Activated CD8-positive, alpha-beta memory T cell treated with anti-CD3 and anti-CD28 coated beads, Interleukin-2, amount 50 U/mL, for 48 hours (primary cell): ENCODE data around the gene ETHE1.

Source experiments
- DNase-seq: peaks from one replicate; pipeline ENCODE4 v3.0.0-alpha.2; 2020

ETHE1 gene

DNA sequence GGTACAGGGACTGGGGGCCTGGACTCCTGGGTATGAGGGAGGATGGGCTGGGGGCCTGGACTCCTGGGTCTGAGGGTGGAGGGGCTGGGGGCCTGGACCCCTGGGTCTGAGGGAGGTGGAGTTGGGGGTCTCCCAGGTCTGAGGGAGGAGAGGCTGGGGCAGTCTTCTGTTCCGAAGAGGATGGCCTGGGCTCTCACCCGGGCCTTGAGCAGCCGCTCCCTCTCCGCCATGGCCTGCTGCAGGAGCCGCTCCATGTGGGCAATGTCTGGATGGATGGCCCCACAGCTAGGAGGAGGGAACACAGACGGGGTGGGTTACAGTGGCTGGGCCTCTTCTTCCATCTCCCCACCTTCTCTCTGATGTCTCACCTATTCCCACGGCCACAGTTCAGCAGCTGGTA is 40.6 kb downstream of the ETHE1 start:
- DNase-seq = no peak

DNA sequence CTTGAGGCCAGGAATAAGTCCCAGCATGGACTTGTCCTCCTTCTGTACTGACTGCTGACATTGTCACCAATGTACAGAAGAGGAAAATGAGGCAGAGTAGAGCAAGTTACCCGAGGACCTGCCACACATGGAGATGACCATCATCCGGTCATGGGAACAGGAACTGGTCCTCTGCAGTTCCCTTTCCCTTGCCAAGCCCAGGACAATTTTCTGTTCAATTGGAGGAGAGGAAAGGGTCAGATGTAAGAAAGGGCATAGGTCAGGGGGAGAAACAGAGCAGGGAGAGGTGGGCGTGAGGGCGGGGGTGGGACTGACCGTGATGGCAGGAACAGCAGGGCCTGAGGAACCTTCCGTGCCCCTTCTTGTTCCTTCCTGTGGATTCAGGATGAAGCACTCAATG is 41.0 kb downstream of the ETHE1 start:
- DNase-seq = no peak

DNA sequence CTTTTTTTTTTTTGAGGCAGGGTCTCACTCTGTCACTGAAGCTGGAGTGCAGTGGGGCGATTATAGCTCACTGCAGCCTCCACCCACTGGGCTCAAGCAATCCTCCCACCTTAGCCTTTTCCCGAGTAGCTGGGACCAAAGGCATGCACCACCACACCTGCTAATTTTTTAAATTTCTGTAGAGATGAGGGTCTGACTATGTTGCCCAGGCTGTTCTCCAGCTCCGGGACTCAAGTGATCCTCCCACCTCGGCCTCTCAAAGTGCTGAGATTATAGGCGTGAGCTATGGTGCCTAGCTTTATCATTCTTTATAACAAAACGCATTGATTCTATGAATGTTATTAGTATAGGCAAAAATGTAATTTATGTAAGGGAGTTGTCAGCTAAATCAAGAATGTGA is 43.7 kb downstream of the ETHE1 start:
- DNase-seq = no peak

DNA sequence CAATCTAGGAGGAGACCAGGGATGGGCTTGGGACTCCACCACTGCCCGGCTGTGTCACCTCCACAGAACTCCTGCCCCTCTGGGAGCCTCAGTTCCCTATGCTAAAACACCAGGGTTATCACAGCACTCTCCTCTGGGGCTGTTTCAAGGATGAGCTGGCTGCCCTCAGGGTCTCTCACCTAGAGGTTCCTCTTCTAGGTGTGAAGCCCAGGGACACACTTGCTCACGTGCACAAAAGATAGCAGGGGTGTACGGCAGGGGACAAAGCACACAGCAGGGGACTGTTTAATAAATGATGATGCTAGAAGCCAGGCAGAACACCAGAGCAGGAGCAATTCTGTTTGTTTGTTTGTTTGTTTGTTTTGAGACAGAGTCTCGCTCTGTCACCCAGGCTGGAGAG is 44.8 kb downstream of the ETHE1 start:
- no peak for DNase-seq

DNA sequence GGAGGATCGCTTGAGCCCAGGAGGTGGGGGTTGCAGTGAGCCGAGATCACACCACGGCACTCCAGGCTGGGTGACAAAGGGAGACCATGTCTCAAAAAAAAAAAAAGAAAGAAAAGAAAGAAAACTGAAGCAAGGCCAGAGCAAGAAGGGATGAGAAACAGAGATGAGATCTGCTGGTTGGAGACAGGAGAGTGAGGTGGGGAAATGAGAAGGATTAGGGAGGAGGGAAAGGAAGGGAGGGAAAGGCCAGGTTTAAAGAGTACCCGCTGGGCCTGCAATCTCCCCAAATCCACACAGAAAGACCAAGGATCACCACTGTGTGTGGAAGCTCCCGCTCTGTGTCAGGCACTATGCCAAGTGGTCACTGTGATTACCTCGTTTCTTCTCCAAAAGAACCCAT is 45.3 kb downstream of the ETHE1 start:
- no peak for DNase-seq

DNA sequence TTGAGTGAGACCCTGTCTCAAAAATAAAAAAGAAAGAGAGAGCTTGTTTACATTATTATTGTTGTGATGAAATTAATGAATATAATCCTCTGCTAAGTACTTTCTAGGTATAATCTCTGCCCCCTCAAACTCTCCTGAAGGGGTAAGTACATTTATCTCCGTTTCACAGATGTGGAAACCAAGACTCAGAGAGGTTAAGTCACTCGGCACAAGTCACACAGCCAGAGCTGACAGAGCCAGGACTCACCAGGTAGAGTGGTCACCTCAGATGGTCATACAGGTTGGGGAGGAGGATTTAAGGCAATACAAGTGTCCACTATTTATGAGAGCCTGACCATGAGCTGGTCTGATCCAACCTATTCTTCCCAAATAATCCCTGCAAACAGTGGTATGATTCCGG is 46.4 kb downstream of the ETHE1 start:
- no peak for DNase-seq

DNA sequence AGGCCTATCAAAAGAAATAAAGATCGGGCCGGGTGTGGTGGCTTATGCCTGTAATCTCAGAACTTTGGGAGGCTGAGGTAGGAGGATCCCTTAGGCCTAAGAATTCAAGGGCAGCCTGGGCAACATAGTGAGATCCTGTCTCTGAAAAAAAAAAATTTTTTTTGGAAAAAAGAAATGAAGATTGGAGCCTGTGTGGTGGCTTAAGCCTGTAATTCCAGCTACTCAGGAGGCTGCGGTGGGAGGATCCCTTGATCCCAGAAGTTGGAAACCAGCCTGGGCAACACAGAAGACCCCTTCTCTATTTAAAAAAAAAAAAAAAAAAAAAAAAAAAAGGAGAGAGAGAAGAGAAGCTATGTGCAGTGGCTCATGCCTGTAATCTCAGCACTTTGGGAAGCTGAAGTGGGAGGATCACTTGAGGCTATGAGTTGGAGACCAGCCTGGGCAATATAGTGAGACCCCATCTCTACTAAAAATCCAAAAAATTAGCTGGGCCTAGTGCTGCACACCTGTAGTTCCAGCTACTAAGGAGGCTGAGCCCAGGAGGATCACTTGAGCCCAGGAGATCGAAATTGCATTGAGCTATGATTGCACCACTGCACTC is 46.9 kb downstream of the ETHE1 start:
- no peak for DNase-seq

DNA sequence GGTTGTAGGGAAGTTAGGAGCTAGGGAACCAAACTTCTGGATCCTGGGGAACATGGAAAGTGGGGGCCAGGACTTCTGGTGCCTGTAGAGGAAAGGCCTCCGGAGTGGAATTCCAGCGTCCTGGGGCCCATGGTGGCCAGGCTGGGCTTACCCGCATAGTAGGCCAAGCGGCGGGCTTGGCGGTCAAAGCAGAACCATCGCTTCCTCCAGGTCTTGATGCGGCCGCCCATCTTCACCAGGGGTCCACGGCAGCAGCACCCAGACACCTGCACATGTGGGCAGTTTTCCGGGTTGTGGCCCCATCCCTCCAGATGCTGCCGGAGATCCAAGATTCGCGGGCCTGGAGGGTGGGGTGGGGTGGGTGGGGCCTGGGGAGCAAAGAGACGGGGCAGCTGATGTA is 47.8 kb downstream of the ETHE1 start:
- DNase-seq = no peak

DNA sequence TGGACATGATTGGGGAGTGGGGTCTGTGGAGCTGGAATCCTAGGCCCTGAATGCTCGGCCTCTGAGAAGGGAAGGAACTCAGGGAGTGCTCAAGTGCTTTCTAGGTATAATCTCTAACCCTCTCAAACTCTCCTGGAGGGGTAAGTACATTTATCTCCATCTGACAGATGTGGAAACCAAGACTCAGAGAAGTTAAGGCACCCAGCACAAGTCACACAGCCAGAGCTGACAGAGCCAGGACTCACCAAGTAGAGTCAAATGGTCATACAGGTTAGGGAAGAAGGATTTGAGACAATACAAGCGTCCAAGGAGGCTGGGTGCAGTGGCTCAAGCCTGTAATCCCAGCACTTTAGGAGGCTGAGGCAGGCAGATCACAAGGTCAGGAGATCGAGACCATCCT is 48.7 kb downstream of the ETHE1 start:
- no peak for DNase-seq

DNA sequence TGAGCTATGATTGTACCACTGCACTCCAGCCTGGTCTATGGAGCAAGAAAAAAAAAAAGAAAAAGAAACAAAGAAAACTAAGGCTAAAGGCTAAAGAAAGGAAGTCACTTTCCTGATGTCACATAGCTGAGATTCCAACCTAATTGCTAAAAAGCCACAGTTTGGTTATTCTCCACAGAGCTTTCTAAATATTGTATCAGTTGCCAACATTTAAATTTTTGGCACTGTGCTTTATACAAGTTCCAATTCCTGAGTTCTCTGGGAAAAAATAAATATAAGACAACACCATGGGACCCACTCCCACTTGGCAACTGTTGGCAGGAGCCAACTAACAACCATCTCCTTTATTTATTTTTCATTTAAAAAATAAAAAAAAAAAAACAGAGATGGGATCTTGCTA is 50.4 kb downstream of the ETHE1 start:
- no peak for DNase-seq

DNA sequence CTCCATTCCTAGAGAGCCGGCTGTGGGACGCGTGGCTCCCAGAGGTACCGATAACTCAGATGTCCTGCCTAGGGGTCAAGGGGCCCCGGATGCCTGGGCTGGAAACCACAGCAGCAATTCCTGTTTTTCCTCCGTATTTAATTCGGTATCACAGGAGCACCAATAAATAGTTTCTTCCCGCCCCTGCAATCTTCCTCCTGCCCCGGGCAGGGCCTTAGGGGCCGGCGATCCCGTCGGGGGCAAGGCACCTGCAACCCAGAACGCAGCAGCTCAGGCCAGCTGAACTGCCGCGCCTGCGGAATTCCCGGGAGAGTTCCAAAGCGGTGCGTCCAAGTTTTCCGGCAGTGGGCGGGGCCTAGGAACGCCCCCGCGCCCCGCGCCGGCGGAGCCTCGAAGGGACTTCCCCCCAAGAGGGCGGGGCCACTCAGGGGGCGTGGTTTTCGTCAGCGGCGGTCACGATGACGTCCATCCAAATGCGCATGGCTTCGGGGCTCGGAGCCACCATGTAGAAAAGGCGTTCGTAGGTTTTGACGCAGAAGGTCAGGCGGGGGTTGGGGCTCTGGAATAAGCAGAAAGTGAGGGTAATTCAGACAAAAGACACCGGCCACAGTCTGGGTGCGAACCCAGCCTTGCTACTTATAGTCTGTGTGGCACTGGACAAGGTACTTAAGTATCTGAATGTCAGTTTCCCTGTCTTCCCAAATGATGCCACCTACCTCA is 51.9 kb downstream of the ETHE1 start:
- peak; percentile 99 for DNase-seq

DNA sequence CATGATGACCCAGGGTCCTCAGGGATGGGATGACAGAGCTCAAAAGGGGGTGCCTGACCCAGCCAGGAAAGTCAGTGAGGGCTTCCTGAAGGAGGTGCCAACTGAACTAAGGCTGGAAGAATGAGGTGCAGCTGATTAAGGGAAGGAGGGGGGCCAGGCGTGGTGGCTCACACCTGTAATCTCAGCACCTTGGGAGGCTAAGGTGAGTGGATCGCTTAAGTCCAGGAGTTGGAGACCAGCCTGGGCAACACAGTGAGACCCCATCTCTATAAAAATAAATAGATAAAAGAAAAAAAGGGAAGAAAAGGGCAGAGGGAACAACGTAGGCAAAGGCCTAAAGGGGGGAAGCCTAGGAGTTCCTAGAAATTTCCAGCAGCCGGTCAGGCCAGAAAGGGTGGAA is 52.5 kb downstream of the ETHE1 start:
- no peak for DNase-seq

DNA sequence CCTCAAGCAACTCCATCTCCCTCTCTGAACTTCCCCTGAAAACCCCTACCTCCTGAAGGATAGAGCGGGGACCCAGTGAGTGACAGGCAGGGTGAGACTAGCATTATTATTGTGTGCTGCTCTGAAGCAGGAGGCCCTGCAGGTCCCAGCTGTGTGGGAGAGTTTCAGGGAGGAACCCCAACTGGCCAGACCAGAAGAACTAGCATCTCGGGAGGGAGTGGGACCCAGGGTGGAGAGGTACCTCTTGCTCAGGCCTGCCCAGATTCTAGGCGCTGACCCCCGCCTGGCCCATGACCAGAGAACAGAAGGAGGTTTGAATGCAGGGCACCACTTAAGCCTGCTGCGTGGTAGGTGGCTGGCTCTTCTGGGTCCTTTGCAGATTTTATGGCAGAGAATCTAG is 55.9 kb downstream of the ETHE1 start:
- DNase-seq = no peak

DNA sequence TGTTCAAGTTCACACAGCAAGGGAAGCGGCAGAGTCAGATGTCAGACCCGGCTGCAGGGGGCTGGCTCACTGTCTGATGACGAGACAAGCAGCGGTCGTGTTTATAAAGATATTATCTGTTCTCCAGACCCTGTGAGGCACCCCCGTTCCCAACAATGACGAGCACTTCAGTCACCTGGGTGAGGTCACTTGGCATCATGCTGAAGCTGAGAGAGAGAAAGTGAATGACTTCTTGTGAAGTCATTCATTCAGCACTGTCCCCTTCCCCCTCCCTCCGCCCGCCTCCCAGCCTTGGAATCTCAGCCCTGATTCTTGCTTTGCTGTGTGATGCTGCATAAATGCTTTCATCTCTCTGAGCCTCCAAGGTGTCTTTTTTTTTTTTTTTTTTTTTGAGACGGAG is 56.7 kb downstream of the ETHE1 start:
- DNase-seq = peak; percentile 66

DNA sequence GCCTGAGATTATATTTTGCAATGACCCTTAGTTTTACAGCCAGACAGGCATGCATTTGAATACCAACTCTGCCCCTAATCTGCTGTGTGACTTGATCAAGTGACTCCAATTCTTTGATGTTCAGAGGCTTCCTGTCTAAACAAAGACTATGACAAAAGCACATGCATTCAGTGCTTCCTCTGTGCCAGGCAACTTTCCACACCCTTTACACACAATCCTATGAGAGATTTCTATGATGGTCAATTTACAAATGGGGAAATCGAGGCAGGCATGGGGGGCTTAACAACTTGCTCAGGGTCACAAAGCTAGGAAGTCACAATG is 57.9 kb downstream of the ETHE1 start:
- DNase-seq = no peak

DNA sequence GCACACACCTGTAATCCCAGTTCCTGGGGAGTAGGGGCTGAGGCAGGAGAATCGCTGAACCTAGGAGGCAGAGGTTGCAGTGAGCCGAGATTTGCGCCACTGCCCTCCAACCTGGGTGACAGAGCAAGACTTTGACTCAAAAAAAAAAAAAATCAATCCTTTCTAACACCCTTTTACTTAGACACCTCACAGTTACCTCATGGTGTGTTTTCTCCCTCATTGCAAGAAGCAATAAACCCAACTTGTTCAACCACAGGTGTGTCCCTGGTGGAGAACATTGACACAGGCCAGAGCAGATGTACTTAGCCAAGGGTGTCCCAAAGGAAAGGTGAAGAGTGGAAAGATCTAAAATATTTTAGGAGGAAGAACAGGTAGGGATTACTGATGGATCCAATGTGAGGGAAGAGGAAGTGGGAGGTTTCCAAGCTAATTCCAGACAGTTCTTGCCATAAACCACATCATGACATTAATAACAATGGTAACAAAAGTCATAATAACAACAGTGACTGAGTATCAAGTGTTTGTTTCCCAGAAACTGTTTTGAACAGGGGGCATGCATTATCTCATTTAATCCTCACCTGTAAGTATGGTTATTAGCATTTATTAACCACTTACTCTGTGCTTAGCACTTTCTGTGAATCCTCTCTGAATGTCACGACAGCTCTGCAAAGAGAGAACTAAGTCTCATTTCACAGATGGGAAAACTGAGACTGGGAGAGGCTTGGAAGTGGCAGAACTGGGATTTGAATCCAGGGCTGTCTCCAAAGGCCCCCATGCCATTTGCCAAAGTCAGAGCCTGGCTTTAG is 58.4 kb downstream of the ETHE1 start:
- no peak for DNase-seq

DNA sequence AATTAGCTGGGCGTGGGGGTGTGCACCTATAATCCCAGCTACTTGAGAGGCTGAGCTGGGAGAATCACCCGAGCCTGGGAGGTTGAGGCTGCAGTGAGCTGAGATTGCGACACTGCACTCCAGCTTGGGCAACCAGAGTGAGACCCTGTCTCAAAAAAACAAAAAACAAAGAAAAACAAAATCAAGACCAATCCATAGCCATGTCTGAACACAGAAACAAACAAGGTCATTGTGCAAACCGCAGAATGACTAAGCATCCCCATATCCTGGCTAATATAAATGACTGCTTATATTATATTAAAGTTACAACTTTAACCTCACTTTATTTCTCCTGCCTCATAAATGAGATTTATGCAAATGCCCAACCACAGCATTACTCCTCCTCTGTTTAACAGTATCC is 59.3 kb downstream of the ETHE1 start:
- no peak for DNase-seq

DNA sequence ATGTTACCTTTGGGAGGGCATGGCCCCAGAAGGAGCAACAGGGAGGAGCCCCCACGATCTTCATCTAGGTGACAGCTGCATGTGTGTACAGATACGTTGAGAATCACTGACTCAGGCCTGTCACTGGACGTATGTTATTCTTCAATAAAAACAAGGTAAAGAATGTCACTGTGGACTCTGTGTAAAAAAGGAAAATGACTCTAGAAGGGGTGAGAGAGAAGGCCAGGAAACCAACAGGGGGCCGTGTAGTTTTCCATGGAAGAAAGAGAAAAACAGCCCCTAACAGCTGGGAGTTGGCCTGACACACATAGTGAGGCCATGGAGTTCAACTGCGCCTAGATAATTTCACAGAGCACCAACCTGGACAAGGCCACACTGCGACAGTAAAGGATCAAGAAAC is 59.7 kb downstream of the ETHE1 start:
- no peak for DNase-seq

DNA sequence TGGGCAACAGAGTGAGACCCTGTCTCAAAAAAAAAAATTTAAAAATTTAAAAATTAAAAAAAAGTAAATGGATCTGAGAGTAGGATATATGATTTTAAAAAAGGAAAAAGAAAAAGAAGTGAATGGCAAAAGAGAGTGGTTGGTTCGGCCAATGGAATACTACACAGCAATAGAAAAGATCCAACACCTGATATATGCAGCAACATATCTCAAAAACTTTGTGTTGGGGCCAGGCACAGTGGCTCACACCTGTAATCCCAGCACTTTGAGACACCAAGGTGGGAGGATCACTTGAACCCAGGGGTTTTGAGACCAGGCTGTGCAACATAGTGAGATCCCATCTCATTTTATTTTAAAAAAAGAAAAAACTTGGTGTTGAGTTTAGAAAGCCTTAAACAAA is 60.2 kb downstream of the ETHE1 start:
- no peak for DNase-seq

DNA sequence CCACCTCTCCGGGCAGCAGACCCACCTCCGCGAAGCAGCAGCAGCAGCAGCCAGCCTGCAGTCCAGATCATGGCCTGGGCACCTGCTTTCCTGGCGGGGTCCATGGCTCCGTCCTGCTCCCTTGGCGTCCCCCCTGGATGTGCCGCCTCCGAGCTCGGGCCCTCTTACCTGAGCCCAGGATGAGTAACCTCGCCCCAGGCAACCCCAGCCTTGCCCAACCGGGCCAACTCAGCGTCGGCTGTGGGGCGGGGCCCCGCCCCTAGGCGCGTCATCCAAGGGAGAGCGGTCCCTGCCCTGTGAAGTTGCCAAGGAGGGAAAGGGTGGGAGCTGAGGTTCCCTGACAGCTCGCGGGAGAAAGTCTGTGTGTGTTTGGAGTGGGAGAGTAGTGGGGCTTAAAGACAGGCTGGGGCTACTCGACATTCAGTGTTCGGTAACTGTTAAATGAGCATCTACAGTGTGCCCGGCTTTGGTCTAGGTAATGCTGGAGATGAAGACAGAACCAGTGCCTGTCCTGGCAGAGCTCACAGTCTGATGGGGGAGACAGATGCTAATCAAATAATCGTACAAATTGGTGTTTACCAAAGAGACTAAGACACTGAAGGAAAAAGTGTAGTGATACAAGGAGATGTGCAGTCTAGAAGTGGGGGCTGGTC is 61.4 kb downstream of the ETHE1 start, which contains the start of gene LYPD3:
TSS of gene LYPD3 (minus strand) at position 141 of the 653 bp plus-strand sequence. CDS start at position 104, 37 bp downstream.
- DNase-seq = peak; percentile 62

DNA sequence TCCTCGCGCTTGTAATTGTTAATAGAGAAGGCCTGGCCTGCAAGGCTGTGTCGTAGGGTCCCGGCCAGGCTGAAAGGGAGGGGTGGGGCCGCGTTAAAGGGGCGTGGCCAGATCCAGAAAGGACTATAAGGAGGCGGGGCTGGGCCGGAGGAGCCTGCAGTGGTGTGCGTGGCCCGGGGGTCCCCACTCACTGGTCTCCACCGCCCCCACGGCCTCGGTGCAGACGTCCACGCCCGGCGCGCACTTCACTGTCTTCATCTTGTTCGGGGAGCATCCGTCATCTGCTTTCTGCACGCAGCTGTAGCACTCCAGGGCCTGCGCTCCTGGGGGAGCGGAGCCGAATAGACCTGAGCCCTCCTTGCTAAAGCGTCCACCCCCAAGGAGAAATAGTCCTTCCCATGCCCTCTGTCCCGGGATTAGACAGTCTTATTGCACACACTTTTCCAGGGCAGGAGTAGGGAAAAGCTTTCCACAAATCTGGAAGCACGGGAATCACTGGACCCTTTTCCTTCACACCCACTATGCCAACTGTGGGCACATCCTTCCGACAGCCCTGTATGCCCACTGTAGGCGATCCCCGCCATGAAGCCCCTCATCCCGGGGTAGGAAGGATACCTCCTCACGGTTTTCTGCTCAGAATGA is 62.7 kb downstream of the ETHE1 start:
- peak; percentile 89 for DNase-seq

DNA sequence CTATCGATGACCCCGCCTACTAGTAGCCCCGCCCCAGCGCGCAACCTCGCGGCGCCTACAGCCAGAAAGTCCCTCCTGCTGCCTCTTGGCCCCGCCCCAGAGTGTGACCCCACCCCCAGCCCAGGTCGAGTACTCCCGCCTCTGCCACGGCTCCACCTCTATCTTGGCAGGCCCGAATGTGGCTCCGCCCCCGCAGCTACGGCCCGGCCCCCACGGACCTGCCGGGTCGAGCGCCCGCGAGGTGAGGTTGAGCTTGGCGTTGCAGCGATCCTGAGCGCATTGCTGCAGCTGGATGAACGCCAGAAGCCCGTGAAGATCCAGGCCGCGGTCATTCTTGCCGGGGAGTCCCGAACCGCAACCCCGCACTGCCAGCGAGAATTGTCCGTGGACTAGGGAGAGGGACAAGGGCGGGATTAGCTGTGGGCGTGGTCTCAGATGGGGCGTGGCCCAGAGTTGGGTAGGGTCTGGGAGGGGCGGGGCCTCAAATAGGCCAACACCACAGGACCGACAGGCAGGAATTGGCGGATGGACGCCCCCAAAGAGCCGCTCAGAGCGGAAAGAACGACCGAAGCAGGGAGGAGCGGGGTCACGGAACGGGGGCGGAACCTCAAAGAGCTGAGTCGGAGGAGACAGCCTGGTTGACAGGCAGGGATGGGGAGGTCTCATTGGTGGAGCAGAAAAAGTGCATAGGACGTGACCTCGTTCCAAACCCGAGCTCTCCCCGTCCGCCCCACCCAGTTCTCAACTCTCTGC is 63.4 kb downstream of the ETHE1 start:
- DNase-seq = peak; percentile 99
